ENCODE results near the gene CLDN19.

DNA sequence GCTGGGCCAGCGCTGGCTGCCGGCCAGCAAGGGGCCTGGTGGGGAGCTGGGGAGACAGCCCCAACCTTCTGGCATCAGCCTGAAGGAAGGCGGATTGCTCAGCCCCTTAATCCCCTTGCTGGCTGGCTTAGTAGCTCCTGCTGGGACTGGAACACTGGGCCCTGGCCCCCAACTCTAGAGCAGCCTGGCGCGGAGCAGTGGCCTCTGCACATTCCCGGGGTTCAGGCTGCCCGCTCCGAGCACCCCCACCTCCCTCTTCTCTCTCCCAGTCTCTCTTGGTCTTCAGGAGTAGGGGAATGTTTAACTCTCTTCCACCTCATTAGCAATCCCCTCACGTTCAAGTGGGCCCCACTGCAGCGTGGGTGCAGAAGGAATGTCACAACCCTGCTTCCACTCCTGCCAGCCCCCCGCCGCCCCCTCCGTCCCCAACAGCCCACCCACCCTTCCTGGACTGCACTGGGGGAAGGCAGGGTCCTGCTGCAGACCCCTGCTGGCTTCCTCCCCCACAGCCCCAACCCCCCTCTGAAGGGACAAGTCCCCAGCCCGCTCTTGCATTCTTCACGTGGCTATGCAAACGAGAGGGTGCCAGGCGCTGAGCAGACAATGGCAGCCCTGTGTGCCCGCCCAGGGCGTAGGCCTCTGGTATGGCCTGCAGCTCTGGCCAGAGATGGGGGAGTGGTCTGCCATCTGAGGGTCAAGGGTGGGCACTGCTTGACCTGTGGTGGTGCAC, 980 bp upstream of the CLDN19 start:
- TF ChIP-seq, protein P1, sequence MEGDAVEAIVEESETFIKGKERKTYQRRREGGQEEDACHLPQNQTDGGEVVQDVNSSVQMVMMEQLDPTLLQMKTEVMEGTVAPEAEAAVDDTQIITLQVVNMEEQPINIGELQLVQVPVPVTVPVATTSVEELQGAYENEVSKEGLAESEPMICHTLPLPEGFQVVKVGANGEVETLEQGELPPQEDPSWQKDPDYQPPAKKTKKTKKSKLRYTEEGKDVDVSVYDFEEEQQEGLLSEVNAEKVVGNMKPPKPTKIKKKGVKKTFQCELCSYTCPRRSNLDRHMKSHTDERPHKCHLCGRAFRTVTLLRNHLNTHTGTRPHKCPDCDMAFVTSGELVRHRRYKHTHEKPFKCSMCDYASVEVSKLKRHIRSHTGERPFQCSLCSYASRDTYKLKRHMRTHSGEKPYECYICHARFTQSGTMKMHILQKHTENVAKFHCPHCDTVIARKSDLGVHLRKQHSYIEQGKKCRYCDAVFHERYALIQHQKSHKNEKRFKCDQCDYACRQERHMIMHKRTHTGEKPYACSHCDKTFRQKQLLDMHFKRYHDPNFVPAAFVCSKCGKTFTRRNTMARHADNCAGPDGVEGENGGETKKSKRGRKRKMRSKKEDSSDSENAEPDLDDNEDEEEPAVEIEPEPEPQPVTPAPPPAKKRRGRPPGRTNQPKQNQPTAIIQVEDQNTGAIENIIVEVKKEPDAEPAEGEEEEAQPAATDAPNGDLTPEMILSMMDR (conservative IDR thresholded peaks at IDR 0.05; ENCODE audit: low read depth, low read length), result no peak
- no peak for TF ChIP-seq EZH2 (IDR thresholded peaks at IDR 0.05; ENCODE audit: borderline replicate concordance, low read depth, low read length, poor library complexity, severe bottlenecking)
